Fibroblast of lung (primary cell): Measurements from ENCODE around the gene RAB44. TPM values are rescaled to one million over a fixed set of nuclear protein-coding genes. Genes with fewer than 3 reads are reported as not detected.

Experiments used
- DNase-seq, 2 donors: peaks; one replicate each; pipeline versions ENCODE4 v3.0.0 to v3.0.0-alpha.2; 2010; ENCODE audit warnings: low read depth in 2 of 2
- H2AFZ ChIP-seq: 2 replicates; pipeline ENCODE4 v1.5.1; 2012; ENCODE audit warnings: low read length, control low read depth, inconsistent platforms
- H3K27ac ChIP-seq: 2 replicates; pipeline ENCODE4 v1.5.1; 2011; ENCODE audit warnings: low read length, control low read depth; ENCODE audit not compliant: insufficient read depth
- H3K27me3 ChIP-seq: 2 replicates; pipeline ENCODE4 v1.5.1; 2011; ENCODE audit warnings: mild to moderate bottlenecking, low read length; ENCODE audit not compliant: control insufficient read depth, insufficient read depth
- H3K36me3 ChIP-seq: 2 replicates; pipeline ENCODE4 v1.5.1; 2011; ENCODE audit warnings: low read length; ENCODE audit not compliant: control insufficient read depth, insufficient read depth
- H3K4me1 ChIP-seq: 2 replicates; pipeline ENCODE4 v1.5.1; 2011; ENCODE audit warnings: low read length; ENCODE audit not compliant: control insufficient read depth, insufficient read depth; ENCODE audit errors: extremely low read depth
- H3K4me2 ChIP-seq: 2 replicates; pipeline ENCODE4 v1.5.1; 2011; ENCODE audit warnings: low read length, control low read depth; ENCODE audit not compliant: insufficient read depth; ENCODE audit errors: extremely low read depth
- H3K4me3 ChIP-seq, 4 experiments: fragments of 200-600 bp in 1 of 4; sonication (generic) in 1 of 4; replicated peaks in 1 of 4; 2 replicates each; pipeline ENCODE4 v1.5.1; 2011 to 2016; ENCODE audit warnings: low read length in 4 of 4, low read depth in 3 of 4, mild to moderate bottlenecking in 3 of 4, control low read depth in 2 of 4, inconsistent platforms in 1 of 4, mixed read lengths in 1 of 4; ENCODE audit not compliant: insufficient read depth in 1 of 4; ENCODE audit errors: control extremely low read depth in 1 of 4
- H3K79me2 ChIP-seq: 2 replicates; pipeline ENCODE4 v1.5.1; 2012; ENCODE audit warnings: mild to moderate bottlenecking, low read length, inconsistent platforms; ENCODE audit not compliant: control insufficient read depth, insufficient read depth
- H3K9ac ChIP-seq: 2 replicates; pipeline ENCODE4 v1.5.1; 2011; ENCODE audit warnings: mild to moderate bottlenecking, low read length, control low read depth; ENCODE audit not compliant: insufficient read depth
- H3K9me3 ChIP-seq: 2 replicates; pipeline ENCODE4 v1.5.1; 2012; ENCODE audit warnings: low read depth, low read length; ENCODE audit not compliant: control insufficient read depth, insufficient read depth
- H4K20me1 ChIP-seq: 2 replicates; pipeline ENCODE4 v1.5.1; 2011; ENCODE audit warnings: low read length; ENCODE audit not compliant: control insufficient read depth, insufficient read depth; ENCODE audit errors: extremely low read depth
- EZH2 ChIP-seq: IDR thresholded peaks from 2 replicates; pipeline ENCODE4 v1.5.1; 2012; ENCODE audit warnings: low read length, control low read depth, mild to moderate bottlenecking; ENCODE audit errors: missing control alignments
- polyA plus RNA-seq, 2 donors: library from polyadenylated mRNA; depleted of rRNA in 1 of 2; stranded (reverse) in 1 of 2; unstranded in 1 of 2; fragments of >200 nt; gene quantifications; 2 replicates each; pipeline ENCODE4 v1.2.1, GENCODE V29; 2011 to 2012; ENCODE audit warnings: missing spikeins in 1 of 2
- total RNA-seq: library from RNA; depleted of rRNA; stranded (reverse); fragments of >200 nt; gene quantifications from 2 replicates; pipeline ENCODE4 v1.2.1, GENCODE V29; 2014
- TF ChIP-seq, protein P1 (sequence below), 2 donors: IDR thresholded peaks in 1 of 2; conservative IDR thresholded peaks in 1 of 2; 1 replicate in 1 of 2; 2 replicates in 1 of 2; pipeline ENCODE4 v1.5.1; 2011 to 2012; ENCODE audit warnings: low read length in 2 of 2, control low read depth in 1 of 2, inconsistent platforms in 1 of 2, low read depth in 1 of 2, mild to moderate bottlenecking in 1 of 2

RAB44 gene
- total and polyA plus RNA-seq, 2 donors (not counting 1 experiment from before 2014, with no cell fraction given): under 0.01 TPM; not detected in 1

DNA sequence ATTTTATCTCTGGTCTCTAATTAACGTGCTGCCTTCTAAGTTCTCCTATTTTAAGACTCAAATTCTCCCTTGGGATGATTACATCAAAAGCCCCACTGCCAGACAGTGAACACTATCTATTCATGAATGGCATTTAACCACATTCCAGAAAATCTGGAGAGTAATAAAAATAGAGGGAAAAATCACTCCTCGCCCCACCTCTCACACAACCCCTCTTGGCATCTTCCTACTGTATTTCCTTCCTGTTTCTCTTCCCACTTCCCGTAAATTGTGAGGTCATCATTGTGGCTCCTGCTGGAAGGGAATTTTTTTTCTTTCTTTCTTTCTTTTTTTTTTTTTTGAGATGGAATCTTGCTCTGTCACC is 31.5 kb downstream of the RAB44 start:
- DNase-seq: no peak
- H3K4me3 ChIP-seq: no peak overlapping the region
- no peak for TF ChIP-seq EZH2
- TF ChIP-seq, protein P1, sequence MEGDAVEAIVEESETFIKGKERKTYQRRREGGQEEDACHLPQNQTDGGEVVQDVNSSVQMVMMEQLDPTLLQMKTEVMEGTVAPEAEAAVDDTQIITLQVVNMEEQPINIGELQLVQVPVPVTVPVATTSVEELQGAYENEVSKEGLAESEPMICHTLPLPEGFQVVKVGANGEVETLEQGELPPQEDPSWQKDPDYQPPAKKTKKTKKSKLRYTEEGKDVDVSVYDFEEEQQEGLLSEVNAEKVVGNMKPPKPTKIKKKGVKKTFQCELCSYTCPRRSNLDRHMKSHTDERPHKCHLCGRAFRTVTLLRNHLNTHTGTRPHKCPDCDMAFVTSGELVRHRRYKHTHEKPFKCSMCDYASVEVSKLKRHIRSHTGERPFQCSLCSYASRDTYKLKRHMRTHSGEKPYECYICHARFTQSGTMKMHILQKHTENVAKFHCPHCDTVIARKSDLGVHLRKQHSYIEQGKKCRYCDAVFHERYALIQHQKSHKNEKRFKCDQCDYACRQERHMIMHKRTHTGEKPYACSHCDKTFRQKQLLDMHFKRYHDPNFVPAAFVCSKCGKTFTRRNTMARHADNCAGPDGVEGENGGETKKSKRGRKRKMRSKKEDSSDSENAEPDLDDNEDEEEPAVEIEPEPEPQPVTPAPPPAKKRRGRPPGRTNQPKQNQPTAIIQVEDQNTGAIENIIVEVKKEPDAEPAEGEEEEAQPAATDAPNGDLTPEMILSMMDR (conservative IDR thresholded peaks at IDR 0.05 in 1 of 2, IDR thresholded peaks at IDR 0.05 in 1 of 2; ENCODE audit: low read depth in 1 of 2, low read length in 2 of 2): no peak
- H3K9me3 ChIP-seq: no peaks in the 10 kb centered on the region
- H3K79me2 ChIP-seq: no peaks in the 10 kb centered on the region
- peaks cover 2% of the 10 kb centered on the region for H3K4me1 ChIP-seq
- H3K36me3 ChIP-seq: no peaks in the 10 kb centered on the region
- H3K27me3 ChIP-seq: no peaks in the 10 kb centered on the region
- H3K4me2 ChIP-seq: no peak overlapping the region
- no peak overlapping the region for H2AFZ ChIP-seq
- no peak overlapping the region for H3K27ac ChIP-seq
- H4K20me1 ChIP-seq: no peaks in the 10 kb centered on the region
- H3K9ac ChIP-seq: no peak overlapping the region

DNA sequence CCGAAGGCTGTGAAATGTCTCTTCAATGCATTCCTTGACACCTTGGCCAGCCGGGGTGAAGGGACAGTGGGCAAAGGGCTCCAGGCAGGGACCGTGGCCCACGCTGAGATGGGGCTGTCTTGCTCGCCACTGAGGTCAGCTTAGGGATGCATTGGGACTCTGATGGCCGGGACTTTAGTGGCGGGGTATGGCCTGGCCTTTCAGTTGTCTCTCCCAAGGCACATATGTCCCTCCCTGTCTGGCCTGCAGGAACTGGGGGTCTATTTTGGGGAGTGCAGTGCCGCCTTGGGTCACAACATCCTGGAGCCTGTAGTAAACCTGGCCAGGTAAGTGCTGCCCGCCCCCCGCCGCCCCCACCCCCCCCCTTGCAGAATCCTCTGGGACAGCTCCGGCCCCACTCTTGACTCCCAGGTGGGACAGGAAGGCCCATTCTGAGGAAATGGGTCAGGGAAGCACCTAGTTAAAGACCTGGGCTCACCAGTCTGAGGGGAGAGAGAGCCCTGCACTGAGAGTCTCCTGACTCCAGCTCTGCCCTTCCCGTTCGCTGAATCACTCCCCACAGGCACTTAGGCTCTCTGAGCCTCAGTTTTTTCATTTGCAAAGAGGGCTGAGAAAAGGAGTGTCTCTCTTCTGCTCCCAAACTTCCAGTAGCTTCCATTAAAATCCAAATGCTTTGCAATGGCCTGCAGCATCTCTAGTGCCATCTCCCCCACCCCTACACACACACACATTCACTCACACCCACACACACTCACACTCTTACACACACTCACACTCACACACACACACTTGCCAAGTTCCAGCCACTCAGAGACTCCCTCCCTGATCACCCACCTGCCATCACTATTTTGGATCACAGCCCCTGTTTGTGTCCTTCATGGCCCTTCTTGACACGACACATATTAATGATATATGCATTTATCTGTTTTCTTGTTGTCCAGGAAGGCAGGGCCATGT is 33.1 kb downstream of the RAB44 start:
- H3K27me3 ChIP-seq: no peaks in the 10 kb centered on the region
- H3K4me3 ChIP-seq: no peak overlapping the region
- no peaks in the 10 kb centered on the region for H3K36me3 ChIP-seq
- TF ChIP-seq, protein P1 (conservative IDR thresholded peaks at IDR 0.05 in 1 of 2, IDR thresholded peaks at IDR 0.05 in 1 of 2; ENCODE audit: low read depth in 1 of 2, low read length in 2 of 2): no peak
- no peak for TF ChIP-seq EZH2
- H3K4me2 ChIP-seq: no peak overlapping the region
- H2AFZ ChIP-seq: no peak overlapping the region
- no peaks in the 10 kb centered on the region for H3K9me3 ChIP-seq
- DNase-seq: no peak
- H4K20me1 ChIP-seq: no peaks in the 10 kb centered on the region
- no peak overlapping the region for H3K9ac ChIP-seq
- H3K4me1 ChIP-seq: peaks cover 9% of the 10 kb centered on the region
- H3K79me2 ChIP-seq: no peaks in the 10 kb centered on the region
- H3K27ac ChIP-seq: no peak overlapping the region

GRCh38 chr6:36731622-36732310 is 34.1 kb downstream of the RAB44 start:
- Histone ChIP-seq H3K9me3 (no peaks in the 10 kb centered on the region), H3K4me3 (no peak overlapping the region), H3K4me1 (peaks cover 13% of the 10 kb centered on the region), H3K9ac (no peak overlapping the region), H3K4me2 (no peak overlapping the region), H3K36me3 (no peaks in the 10 kb centered on the region), H2AFZ (no peak overlapping the region), H3K27me3 (no peaks in the 10 kb centered on the region), H4K20me1 (no peaks in the 10 kb centered on the region), H3K79me2 (no peaks in the 10 kb centered on the region), H3K27ac (no peak overlapping the region)
- TF ChIP-seq, protein P1 (conservative IDR thresholded peaks at IDR 0.05 in 1 of 2, IDR thresholded peaks at IDR 0.05 in 1 of 2; ENCODE audit: low read depth in 1 of 2, low read length in 2 of 2): no peak
- no peak for TF ChIP-seq EZH2
- DNase-seq: no peak
